Measurements from ENCODE around the gene PRTG.

The PRTG gene

GRCh38 chr15:55627730-55628368, 115.1 kb downstream of the PRTG start:
- no peak for DNase-seq (ENCODE audit: extremely low spot score)
- CTCF ChIA-PET, result no interaction called here
- TF ChIP-seq PKNOX1 (IDR thresholded peaks at IDR 0.05) (no peak), SUZ12 (IDR thresholded peaks at IDR 0.05) (no peak), TARDBP (IDR thresholded peaks at IDR 0.05) (no peak), ARNT (IDR thresholded peaks at IDR 0.05) (no peak), FOXK2 (IDR thresholded peaks at IDR 0.05) (no peak), SP1 (IDR thresholded peaks at IDR 0.05) (no peak), FOXA1 (IDR thresholded peaks at IDR 0.05) (no peak), HDGF (IDR thresholded peaks at IDR 0.05; ENCODE audit: borderline replicate concordance) (no peak), L3MBTL2 (conservative IDR thresholded peaks at IDR 0.05) (no peak), LEF1 (IDR thresholded peaks at IDR 0.05; ENCODE audit: borderline replicate concordance) (no peak), ELF4 (IDR thresholded peaks at IDR 0.05) (no peak)
- POLR2A ChIA-PET, result no interaction called here

GRCh38 chr15:55619783-55620182, 123.2 kb downstream of the PRTG start:
- ChIA-PET CTCF (no interaction called here), POLR2A (no interaction called here)
- DNase-seq (ENCODE audit: extremely low spot score), result no peak
- no peak for TF ChIP-seq BHLHE40 (IDR thresholded peaks at IDR 0.05; ENCODE audit: borderline replicate concordance)
- TF ChIP-seq NFRKB (IDR thresholded peaks at IDR 0.05), result no peak
- TF ChIP-seq FOXK2 (IDR thresholded peaks at IDR 0.05), result no peak

GRCh38 chr15:55618387-55618786, 124.6 kb downstream of the PRTG start:
- ChIA-PET POLR2A (no interaction called here), CTCF (no interaction called here)
- TF ChIP-seq TARDBP (IDR thresholded peaks at IDR 0.05) (no peak), SUZ12 (IDR thresholded peaks at IDR 0.05) (no peak), ARNT (IDR thresholded peaks at IDR 0.05) (no peak), PKNOX1 (IDR thresholded peaks at IDR 0.05) (no peak), CTBP1 (IDR thresholded peaks at IDR 0.05; ENCODE audit: borderline replicate concordance) (no peak), LEF1 (IDR thresholded peaks at IDR 0.05; ENCODE audit: borderline replicate concordance) (no peak), FOXK2 (IDR thresholded peaks at IDR 0.05) (no peak), FOXM1 (IDR thresholded peaks at IDR 0.05; ENCODE audit: borderline replicate concordance) (no peak), NFRKB (IDR thresholded peaks at IDR 0.05) (no peak), L3MBTL2 (conservative IDR thresholded peaks at IDR 0.05) (no peak), FOXA1 (IDR thresholded peaks at IDR 0.05) (no peak), HDGF (IDR thresholded peaks at IDR 0.05; ENCODE audit: borderline replicate concordance) (no peak), ZNF384 (IDR thresholded peaks at IDR 0.05) (no peak), SP1 (IDR thresholded peaks at IDR 0.05) (no peak), BHLHE40 (IDR thresholded peaks at IDR 0.05; ENCODE audit: borderline replicate concordance) (no peak), ELF4 (IDR thresholded peaks at IDR 0.05) (no peak)
- DNase-seq (ENCODE audit: extremely low spot score), result no peak

- POLR2A ChIA-PET, result no interaction called here
- CTCF ChIA-PET, result no interaction called here
Measured at GRCh38 chr15:55615445-55615844, 127.5 kb downstream of the PRTG start.

GRCh38 chr15:55613727-55614126, 129.2 kb downstream of the PRTG start:
- ChIA-PET POLR2A (interaction anchor here (1.5 kb wide), 1 partner anchor 25 kb away, joined by 3 read pairs; the partner anchor contains the start of gene PYGO1), CTCF (interaction anchor here (0.8 kb wide), 1 partner anchor 170 kb away, joined by 3 read pairs; no protein-coding TSS in a partner anchor)
- TF ChIP-seq SP1 (IDR thresholded peaks at IDR 0.05), result no peak
- TF ChIP-seq LEF1 (IDR thresholded peaks at IDR 0.05; ENCODE audit: borderline replicate concordance), result no peak
- no peak for TF ChIP-seq CTBP1 (IDR thresholded peaks at IDR 0.05; ENCODE audit: borderline replicate concordance)
- no peak for TF ChIP-seq FOXA1 (IDR thresholded peaks at IDR 0.05)
- no peak for TF ChIP-seq HDGF (IDR thresholded peaks at IDR 0.05; ENCODE audit: borderline replicate concordance)
- TF ChIP-seq BHLHE40 (IDR thresholded peaks at IDR 0.05; ENCODE audit: borderline replicate concordance), result no peak
- TF ChIP-seq TARDBP (IDR thresholded peaks at IDR 0.05), result no peak
- no peak for TF ChIP-seq ELF4 (IDR thresholded peaks at IDR 0.05)
- TF ChIP-seq ARNT (IDR thresholded peaks at IDR 0.05), result no peak
- TF ChIP-seq ZNF384 (IDR thresholded peaks at IDR 0.05), result no peak
- TF ChIP-seq FOXM1 (IDR thresholded peaks at IDR 0.05; ENCODE audit: borderline replicate concordance), result no peak
- no peak for TF ChIP-seq NFRKB (IDR thresholded peaks at IDR 0.05)
- TF ChIP-seq L3MBTL2 (conservative IDR thresholded peaks at IDR 0.05), result no peak
- no peak for TF ChIP-seq FOXK2 (IDR thresholded peaks at IDR 0.05)
- no peak for DNase-seq (ENCODE audit: extremely low spot score)

More at GRCh38 chr15:55615445-55615844, 127.5 kb downstream of the PRTG start:
- no peak for DNase-seq (ENCODE audit: extremely low spot score)
- TF ChIP-seq FOXA1 (IDR thresholded peaks at IDR 0.05) (no peak), FOXK2 (IDR thresholded peaks at IDR 0.05) (no peak), ZNF384 (IDR thresholded peaks at IDR 0.05) (no peak), NFRKB (IDR thresholded peaks at IDR 0.05) (no peak), PKNOX1 (IDR thresholded peaks at IDR 0.05) (no peak), ELF4 (IDR thresholded peaks at IDR 0.05) (no peak), BHLHE40 (IDR thresholded peaks at IDR 0.05; ENCODE audit: borderline replicate concordance) (no peak), HDGF (IDR thresholded peaks at IDR 0.05; ENCODE audit: borderline replicate concordance) (no peak)

GRCh38 chr15:55606214-55606613, 136.7 kb downstream of the PRTG start:
- ChIA-PET POLR2A (no interaction called here), CTCF (no interaction called here)
- DNase-seq (ENCODE audit: extremely low spot score), result no peak
- TF ChIP-seq TARDBP (IDR thresholded peaks at IDR 0.05), result no peak
- TF ChIP-seq L3MBTL2 (conservative IDR thresholded peaks at IDR 0.05), result no peak
- TF ChIP-seq SP1 (IDR thresholded peaks at IDR 0.05), result no peak
- TF ChIP-seq ARNT (IDR thresholded peaks at IDR 0.05), result no peak
- TF ChIP-seq HDGF (IDR thresholded peaks at IDR 0.05; ENCODE audit: borderline replicate concordance), result no peak
- no peak for TF ChIP-seq LEF1 (IDR thresholded peaks at IDR 0.05; ENCODE audit: borderline replicate concordance)
- TF ChIP-seq NFRKB (IDR thresholded peaks at IDR 0.05), result no peak
- TF ChIP-seq PKNOX1 (IDR thresholded peaks at IDR 0.05), result no peak
- TF ChIP-seq ZNF384 (IDR thresholded peaks at IDR 0.05), result no peak

Measured in HEK293T (cell line).